ENCODE results near the gene ADGRG4.
A peak's percentile ranks its signal among the peaks of the same experiment; 100 is the strongest.
"Not testable (repeated sequence)": the region's sequence is repeated elsewhere in the genome, so short reads cannot be mapped to it uniquely, and the experiment has no call there.

The ADGRG4 gene, protein sequence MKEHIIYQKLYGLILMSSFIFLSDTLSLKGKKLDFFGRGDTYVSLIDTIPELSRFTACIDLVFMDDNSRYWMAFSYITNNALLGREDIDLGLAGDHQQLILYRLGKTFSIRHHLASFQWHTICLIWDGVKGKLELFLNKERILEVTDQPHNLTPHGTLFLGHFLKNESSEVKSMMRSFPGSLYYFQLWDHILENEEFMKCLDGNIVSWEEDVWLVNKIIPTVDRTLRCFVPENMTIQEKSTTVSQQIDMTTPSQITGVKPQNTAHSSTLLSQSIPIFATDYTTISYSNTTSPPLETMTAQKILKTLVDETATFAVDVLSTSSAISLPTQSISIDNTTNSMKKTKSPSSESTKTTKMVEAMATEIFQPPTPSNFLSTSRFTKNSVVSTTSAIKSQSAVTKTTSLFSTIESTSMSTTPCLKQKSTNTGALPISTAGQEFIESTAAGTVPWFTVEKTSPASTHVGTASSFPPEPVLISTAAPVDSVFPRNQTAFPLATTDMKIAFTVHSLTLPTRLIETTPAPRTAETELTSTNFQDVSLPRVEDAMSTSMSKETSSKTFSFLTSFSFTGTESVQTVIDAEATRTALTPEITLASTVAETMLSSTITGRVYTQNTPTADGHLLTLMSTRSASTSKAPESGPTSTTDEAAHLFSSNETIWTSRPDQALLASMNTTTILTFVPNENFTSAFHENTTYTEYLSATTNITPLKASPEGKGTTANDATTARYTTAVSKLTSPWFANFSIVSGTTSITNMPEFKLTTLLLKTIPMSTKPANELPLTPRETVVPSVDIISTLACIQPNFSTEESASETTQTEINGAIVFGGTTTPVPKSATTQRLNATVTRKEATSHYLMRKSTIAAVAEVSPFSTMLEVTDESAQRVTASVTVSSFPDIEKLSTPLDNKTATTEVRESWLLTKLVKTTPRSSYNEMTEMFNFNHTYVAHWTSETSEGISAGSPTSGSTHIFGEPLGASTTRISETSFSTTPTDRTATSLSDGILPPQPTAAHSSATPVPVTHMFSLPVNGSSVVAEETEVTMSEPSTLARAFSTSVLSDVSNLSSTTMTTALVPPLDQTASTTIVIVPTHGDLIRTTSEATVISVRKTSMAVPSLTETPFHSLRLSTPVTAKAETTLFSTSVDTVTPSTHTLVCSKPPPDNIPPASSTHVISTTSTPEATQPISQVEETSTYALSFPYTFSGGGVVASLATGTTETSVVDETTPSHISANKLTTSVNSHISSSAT (N-terminal part only)

DNA sequence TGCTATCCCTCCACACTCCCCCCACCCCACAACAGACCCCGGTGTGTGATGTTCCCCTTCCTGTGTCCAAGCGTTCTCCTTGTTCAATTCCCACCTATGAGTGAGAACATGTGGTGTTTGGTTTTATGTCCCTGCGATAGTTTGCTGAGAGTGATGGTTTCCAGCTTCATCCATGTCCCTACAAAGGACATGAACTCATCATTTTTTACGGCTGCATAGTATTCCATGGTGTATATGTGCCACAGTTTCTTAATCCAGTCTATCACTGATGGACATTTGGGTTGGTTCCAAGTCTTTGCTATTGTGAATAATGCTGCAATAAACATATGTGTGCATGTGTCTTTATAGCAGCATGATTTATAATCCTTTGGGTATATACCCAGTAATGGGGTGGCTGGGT lies at the start of gene ADGRG4:
Gene ADGRG4 (plus strand): TSS at position 243 of the 400 bp plus-strand sequence. CDS start 7,815 bp downstream, outside the sequence.
- not testable (repeated sequence) for H3K27me3 ChIP-seq (ENCODE audit: control insufficient read depth in 1 of 2, insufficient read depth in 2 of 2, low read length in 2 of 2); H3K9ac ChIP-seq (ENCODE audit: low read depth in 1 of 2, low read length in 2 of 2); H3K27ac ChIP-seq (ENCODE audit: low read depth, low read length); H3K4me1 ChIP-seq (ENCODE audit: control insufficient read depth in 1 of 2, insufficient read depth in 2 of 2, low read length in 2 of 2); H3K9me3 ChIP-seq (ENCODE audit: control insufficient read depth in 1 of 2, low read length in 2 of 2); H3K4me3 ChIP-seq (ENCODE audit: low read depth in 1 of 2, low read length in 2 of 2); H3K36me3 ChIP-seq (ENCODE audit: control insufficient read depth in 1 of 2, insufficient read depth in 2 of 2, low read length in 2 of 2)

DNA sequence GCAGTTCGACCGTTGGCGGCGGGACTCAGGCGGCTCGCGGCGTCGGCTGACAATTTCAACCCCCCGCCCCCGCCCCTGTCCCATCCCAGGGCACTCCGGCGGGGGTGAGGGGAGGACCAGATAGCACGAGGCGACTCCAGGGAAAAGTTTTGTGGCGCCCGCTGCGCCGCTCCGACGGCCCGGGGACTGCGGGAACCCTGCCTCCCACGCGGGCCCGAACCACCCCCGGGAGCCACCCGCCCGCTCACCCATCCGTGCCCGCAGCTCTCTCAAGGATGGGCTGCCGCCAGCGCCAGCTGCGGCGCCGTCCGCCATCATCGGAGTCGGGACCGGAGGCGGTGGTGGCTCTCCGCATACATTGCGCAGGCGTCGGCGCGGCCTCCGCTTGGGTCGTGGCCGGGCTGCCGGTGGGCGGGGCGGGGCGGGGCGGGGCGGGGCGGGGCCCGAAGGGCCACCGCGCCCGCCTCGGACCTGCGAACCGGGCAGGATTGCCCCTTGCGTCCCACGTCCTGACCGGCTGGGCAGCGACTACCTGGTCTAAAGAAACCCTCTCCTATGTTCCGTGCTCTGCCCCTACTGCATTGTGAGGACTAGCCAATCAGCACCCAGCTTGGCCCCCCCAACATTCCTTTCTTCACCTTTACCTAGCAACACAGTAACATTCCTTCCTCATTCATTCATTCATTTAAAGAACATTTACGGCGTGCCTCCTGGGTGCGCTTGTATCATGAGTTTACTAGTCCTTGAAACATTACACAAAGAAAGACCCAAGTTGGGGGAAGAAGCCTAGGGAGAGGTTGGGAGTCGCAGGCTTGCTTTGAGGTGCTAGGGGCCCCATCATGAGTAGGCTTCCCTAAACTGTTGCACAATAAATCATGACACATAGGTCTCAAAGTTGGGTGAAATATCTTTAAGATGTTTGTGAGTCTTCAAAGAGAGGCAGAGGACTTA lies 49.4 kb upstream of the ADGRG4 start, which contains the start of gene MAP7D3:
Gene MAP7D3 (minus strand): TSS at position 360 of the 951 bp plus-strand sequence. CDS start 42 bp downstream, at position 318.
- no peaks in the 10 kb centered on the region for H3K36me3 ChIP-seq (ENCODE audit: control insufficient read depth in 1 of 2, insufficient read depth in 2 of 2, low read length in 2 of 2)
- peaks cover 5 to 6% of the 10 kb centered on the region in 2 donors for H3K4me1 ChIP-seq (ENCODE audit: control insufficient read depth in 1 of 2, insufficient read depth in 2 of 2, low read length in 2 of 2)
- H3K27me3 ChIP-seq (ENCODE audit: control insufficient read depth in 1 of 2, insufficient read depth in 2 of 2, low read length in 2 of 2), result peaks cover 0 to 4% of the 10 kb centered on the region in 2 donors
- H3K9ac ChIP-seq (ENCODE audit: low read depth in 1 of 2, low read length in 2 of 2), result peak within 1 kb of the TSS; percentile 10 to 32
- no peaks in the 10 kb centered on the region for H3K9me3 ChIP-seq (ENCODE audit: control insufficient read depth in 1 of 2, low read length in 2 of 2)
- H3K4me3 ChIP-seq (ENCODE audit: low read depth in 1 of 2, low read length in 2 of 2), result peak within 1 kb of the TSS; percentile 56 to 61
- peak within 1 kb of the TSS; percentile 42 for H3K27ac ChIP-seq (ENCODE audit: low read depth, low read length)

DNA sequence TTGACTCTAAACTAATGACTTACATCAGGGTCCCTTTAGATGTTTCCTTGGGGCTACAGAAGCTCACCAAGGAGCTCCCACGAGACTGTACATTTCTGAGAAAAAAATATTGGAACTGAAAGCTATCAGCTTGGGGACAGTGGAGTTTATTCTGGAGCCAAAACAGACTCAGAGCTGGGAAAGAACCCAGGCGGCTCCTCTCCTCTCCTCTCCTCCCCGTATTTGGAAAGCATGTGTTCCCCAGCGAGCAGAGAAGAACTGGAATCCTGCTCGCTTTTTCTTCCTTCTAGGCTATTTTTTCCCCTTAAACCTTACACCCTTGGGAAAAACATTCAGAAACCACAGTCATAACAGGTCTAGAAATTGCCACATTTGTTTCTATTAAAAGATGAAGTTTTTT lies 45.2 kb upstream of the ADGRG4 start:
- Histone ChIP-seq H3K9me3 (ENCODE audit: control insufficient read depth in 1 of 2, low read length in 2 of 2) (no peaks in the 10 kb centered on the region), H3K36me3 (ENCODE audit: control insufficient read depth in 1 of 2, insufficient read depth in 2 of 2, low read length in 2 of 2) (no peaks in the 10 kb centered on the region), H3K4me1 (ENCODE audit: control insufficient read depth in 1 of 2, insufficient read depth in 2 of 2, low read length in 2 of 2) (no peaks in the 10 kb centered on the region), H3K4me3 (ENCODE audit: low read depth in 1 of 2, low read length in 2 of 2) (no peak overlapping the region), H3K9ac (ENCODE audit: low read depth in 1 of 2, low read length in 2 of 2) (no peak overlapping the region), H3K27me3 (ENCODE audit: control insufficient read depth in 1 of 2, insufficient read depth in 2 of 2, low read length in 2 of 2) (no peaks in the 10 kb centered on the region), H3K27ac (ENCODE audit: low read depth, low read length) (no peak overlapping the region)

DNA sequence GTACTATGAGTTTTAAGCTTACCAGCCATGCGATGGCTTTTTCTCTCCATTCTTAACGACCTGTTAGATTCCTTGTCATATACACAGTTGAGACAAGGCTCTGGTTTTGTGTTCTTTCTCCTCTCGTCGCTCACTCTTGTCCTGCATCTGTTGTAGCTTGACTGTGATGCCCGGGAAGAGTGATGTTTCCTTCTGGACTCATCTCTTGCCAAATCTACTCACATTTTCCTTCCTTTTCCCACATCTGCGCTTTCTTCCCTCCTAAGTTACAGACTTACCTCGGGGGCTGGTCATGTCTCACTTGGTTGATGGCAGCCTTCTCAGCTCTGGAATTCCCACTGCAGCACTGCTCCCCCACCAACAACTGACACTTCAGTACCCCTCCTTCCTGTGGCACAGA lies 44.7 kb upstream of the ADGRG4 start:
- H3K27me3 ChIP-seq (ENCODE audit: control insufficient read depth in 1 of 2, insufficient read depth in 2 of 2, low read length in 2 of 2), result no peaks in the 10 kb centered on the region
- H3K27ac ChIP-seq (ENCODE audit: low read depth, low read length), result no peak overlapping the region
- H3K4me3 ChIP-seq (ENCODE audit: low read depth in 1 of 2, low read length in 2 of 2), result no peak overlapping the region
- H3K4me1 ChIP-seq (ENCODE audit: control insufficient read depth in 1 of 2, insufficient read depth in 2 of 2, low read length in 2 of 2), result no peaks in the 10 kb centered on the region
- H3K9me3 ChIP-seq (ENCODE audit: control insufficient read depth in 1 of 2, low read length in 2 of 2), result no peaks in the 10 kb centered on the region
- H3K36me3 ChIP-seq (ENCODE audit: control insufficient read depth in 1 of 2, insufficient read depth in 2 of 2, low read length in 2 of 2), result no peaks in the 10 kb centered on the region
- no peak overlapping the region for H3K9ac ChIP-seq (ENCODE audit: low read depth in 1 of 2, low read length in 2 of 2)

DNA sequence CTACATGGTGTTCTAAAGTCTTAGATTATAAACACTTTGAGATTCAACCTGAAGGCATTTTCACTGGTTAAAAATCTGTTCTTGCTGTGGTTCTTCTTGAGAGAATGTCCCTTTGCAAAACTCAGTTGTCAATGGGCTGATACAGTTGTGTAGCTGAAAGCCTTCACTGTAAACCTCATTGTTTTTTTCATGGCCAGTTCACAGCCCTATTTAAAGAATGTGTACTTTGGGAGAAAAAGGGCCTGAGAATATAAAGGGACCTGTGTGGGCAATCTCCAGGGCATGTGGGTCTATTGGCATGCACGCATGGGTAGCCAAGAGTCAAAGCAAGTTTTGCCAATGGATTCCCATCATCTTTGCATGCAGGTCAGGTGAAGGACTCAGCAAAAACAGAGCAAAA lies 41.8 kb upstream of the ADGRG4 start:
- Histone ChIP-seq H3K27ac (ENCODE audit: low read depth, low read length) (no peak overlapping the region), H3K9me3 (ENCODE audit: control insufficient read depth in 1 of 2, low read length in 2 of 2) (no peaks in the 10 kb centered on the region), H3K27me3 (ENCODE audit: control insufficient read depth in 1 of 2, insufficient read depth in 2 of 2, low read length in 2 of 2) (no peaks in the 10 kb centered on the region), H3K36me3 (ENCODE audit: control insufficient read depth in 1 of 2, insufficient read depth in 2 of 2, low read length in 2 of 2) (no peaks in the 10 kb centered on the region), H3K9ac (ENCODE audit: low read depth in 1 of 2, low read length in 2 of 2) (no peak overlapping the region), H3K4me1 (ENCODE audit: control insufficient read depth in 1 of 2, insufficient read depth in 2 of 2, low read length in 2 of 2) (no peaks in the 10 kb centered on the region), H3K4me3 (ENCODE audit: low read depth in 1 of 2, low read length in 2 of 2) (no peak overlapping the region)

DNA sequence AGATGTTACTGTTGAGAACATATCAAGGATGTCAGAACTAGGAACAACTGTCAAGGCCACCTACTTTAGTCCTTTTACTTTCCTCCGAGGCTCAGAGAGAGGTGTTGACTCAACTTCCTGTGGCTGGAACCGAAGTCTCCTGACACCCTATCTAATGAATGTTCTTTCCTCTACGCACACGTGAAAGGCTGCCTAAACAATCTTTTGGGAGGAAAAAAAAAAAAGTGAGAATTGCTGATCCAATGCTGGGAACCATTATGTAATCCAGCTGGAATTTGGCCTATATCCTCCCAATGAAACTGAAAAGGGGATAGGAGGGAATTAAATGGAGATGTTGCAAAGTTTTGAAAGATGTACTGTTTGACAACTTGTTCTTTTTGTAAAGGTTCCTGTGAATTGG lies 41.2 kb upstream of the ADGRG4 start:
- Histone ChIP-seq H3K36me3 (ENCODE audit: control insufficient read depth in 1 of 2, insufficient read depth in 2 of 2, low read length in 2 of 2) (no peaks in the 10 kb centered on the region), H3K9me3 (ENCODE audit: control insufficient read depth in 1 of 2, low read length in 2 of 2) (no peaks in the 10 kb centered on the region), H3K4me3 (ENCODE audit: low read depth in 1 of 2, low read length in 2 of 2) (no peak overlapping the region), H3K27ac (ENCODE audit: low read depth, low read length) (no peak overlapping the region), H3K27me3 (ENCODE audit: control insufficient read depth in 1 of 2, insufficient read depth in 2 of 2, low read length in 2 of 2) (no peaks in the 10 kb centered on the region), H3K9ac (ENCODE audit: low read depth in 1 of 2, low read length in 2 of 2) (no peak overlapping the region), H3K4me1 (ENCODE audit: control insufficient read depth in 1 of 2, insufficient read depth in 2 of 2, low read length in 2 of 2) (no peaks in the 10 kb centered on the region)

DNA sequence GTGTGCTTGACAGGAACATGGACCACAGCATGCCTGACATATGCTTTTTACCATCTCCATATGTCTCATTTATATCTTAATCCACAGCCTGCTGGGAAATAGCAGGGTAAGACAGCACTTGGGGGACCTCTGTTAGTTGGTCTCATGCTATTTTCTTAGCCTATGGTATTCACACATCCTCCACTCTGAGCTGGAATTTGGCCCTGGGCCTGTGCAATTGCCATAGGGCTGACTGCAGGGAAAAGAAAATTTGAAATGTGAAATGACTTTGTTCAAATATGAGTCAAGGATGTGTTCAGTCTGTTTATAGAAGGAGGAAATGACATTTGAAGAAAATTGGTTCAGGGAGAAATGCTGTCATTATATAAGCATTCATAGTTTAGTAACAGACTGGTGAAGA lies 40.0 kb upstream of the ADGRG4 start:
- Histone ChIP-seq H3K4me1 (ENCODE audit: control insufficient read depth in 1 of 2, insufficient read depth in 2 of 2, low read length in 2 of 2) (no peaks in the 10 kb centered on the region), H3K36me3 (ENCODE audit: control insufficient read depth in 1 of 2, insufficient read depth in 2 of 2, low read length in 2 of 2) (no peaks in the 10 kb centered on the region), H3K27ac (ENCODE audit: low read depth, low read length) (no peak overlapping the region), H3K9ac (ENCODE audit: low read depth in 1 of 2, low read length in 2 of 2) (no peak overlapping the region), H3K9me3 (ENCODE audit: control insufficient read depth in 1 of 2, low read length in 2 of 2) (no peaks in the 10 kb centered on the region), H3K27me3 (ENCODE audit: control insufficient read depth in 1 of 2, insufficient read depth in 2 of 2, low read length in 2 of 2) (no peaks in the 10 kb centered on the region), H3K4me3 (ENCODE audit: low read depth in 1 of 2, low read length in 2 of 2) (no peak overlapping the region)

DNA sequence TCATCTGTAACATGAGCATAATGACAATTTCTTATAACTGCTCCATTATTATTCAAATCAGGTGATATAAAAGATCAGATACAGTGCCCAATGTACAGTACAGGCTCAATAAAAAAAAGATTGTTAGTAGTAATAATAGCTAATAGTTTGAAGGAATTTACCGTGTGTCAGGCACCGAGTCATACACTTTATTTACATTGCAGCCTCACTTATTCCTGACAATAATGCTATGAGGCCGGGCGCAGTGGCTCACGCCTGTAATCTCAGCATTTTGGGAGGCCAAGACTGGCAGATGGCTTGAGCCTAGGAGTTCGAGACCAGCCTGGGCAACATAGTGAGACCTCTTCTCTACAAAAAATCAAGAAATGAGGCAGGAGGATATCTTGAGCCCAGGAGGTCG lies 39.4 kb upstream of the ADGRG4 start:
- Histone ChIP-seq H3K27me3 (ENCODE audit: control insufficient read depth in 1 of 2, insufficient read depth in 2 of 2, low read length in 2 of 2) (no peaks in the 10 kb centered on the region), H3K27ac (ENCODE audit: low read depth, low read length) (no peak overlapping the region), H3K36me3 (ENCODE audit: control insufficient read depth in 1 of 2, insufficient read depth in 2 of 2, low read length in 2 of 2) (no peaks in the 10 kb centered on the region), H3K4me3 (ENCODE audit: low read depth in 1 of 2, low read length in 2 of 2) (no peak overlapping the region), H3K9me3 (ENCODE audit: control insufficient read depth in 1 of 2, low read length in 2 of 2) (no peaks in the 10 kb centered on the region), H3K9ac (ENCODE audit: low read depth in 1 of 2, low read length in 2 of 2) (no peak overlapping the region), H3K4me1 (ENCODE audit: control insufficient read depth in 1 of 2, insufficient read depth in 2 of 2, low read length in 2 of 2) (no peaks in the 10 kb centered on the region)

DNA sequence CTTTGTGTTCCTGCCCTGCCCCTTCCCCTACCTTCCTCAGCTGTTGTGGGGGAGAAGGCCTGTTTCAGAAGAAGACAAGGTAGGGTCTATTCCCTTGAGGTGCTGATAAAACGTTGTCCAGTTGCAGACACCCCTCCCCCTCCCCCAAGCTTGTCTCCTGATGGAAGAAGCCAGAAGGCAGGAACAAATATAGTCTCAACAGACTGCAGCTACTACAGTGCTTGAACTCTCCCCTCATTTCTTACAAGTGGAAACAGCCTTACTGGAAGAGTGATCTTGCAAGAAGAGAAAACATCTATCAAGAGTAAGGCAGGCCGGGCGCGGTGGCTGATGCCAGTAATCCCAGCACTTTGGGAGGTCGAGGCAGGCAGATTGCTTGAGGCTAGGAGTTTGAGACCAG lies 38.5 kb upstream of the ADGRG4 start:
- H3K36me3 ChIP-seq (ENCODE audit: control insufficient read depth in 1 of 2, insufficient read depth in 2 of 2, low read length in 2 of 2), result no peaks in the 10 kb centered on the region
- H3K9ac ChIP-seq (ENCODE audit: low read depth in 1 of 2, low read length in 2 of 2), result no peak overlapping the region
- no peaks in the 10 kb centered on the region for H3K9me3 ChIP-seq (ENCODE audit: control insufficient read depth in 1 of 2, low read length in 2 of 2)
- H3K27me3 ChIP-seq (ENCODE audit: control insufficient read depth in 1 of 2, insufficient read depth in 2 of 2, low read length in 2 of 2), result no peaks in the 10 kb centered on the region
- H3K4me3 ChIP-seq (ENCODE audit: low read depth in 1 of 2, low read length in 2 of 2), result no peak overlapping the region
- no peaks in the 10 kb centered on the region for H3K4me1 ChIP-seq (ENCODE audit: control insufficient read depth in 1 of 2, insufficient read depth in 2 of 2, low read length in 2 of 2)
- H3K27ac ChIP-seq (ENCODE audit: low read depth, low read length), result no peak overlapping the region

Measured in duodenal mucosa (tissue), 2 donors.